Measurements from ENCODE around the gene TMEM74B. TPM values are rescaled to one million over a fixed set of nuclear protein-coding genes. Genes with fewer than 3 reads are reported as not detected.

The TMEM74B gene
- total RNA-seq, 1 donor from 2014 or later: 0.26 TPM

GRCh38 chr20:1144401-1145172, 40.2 kb downstream of the TMEM74B start:
- no peak for DNase-seq (ENCODE audit: low read depth in 2 of 2)

GRCh38 chr20:1137236-1137635, 47.5 kb downstream of the TMEM74B start:
- no peak for DNase-seq (ENCODE audit: low read depth in 2 of 2)

GRCh38 chr20:1134836-1135235, 49.9 kb downstream of the TMEM74B start:
- no peak for DNase-seq (ENCODE audit: low read depth in 2 of 2)

- no peak for DNase-seq (ENCODE audit: low read depth in 2 of 2)
Measured at GRCh38 chr20:1134355-1134754, 50.4 kb downstream of the TMEM74B start.

GRCh38 chr20:1131354-1131753, 53.4 kb downstream of the TMEM74B start:
- DNase-seq (ENCODE audit: low read depth in 2 of 2): no peak

- no peak for DNase-seq (ENCODE audit: low read depth in 2 of 2)
Measured at GRCh38 chr20:1130847-1131246, 53.9 kb downstream of the TMEM74B start.

Other genes starting within 250 kb of the TMEM74B start
- not detected in 2 replicates for gene RSPO4, start 182.7 kb downstream of the TMEM74B start, total RNA-seq
- 28.4 and 34.5 TPM in 2 replicates for gene PSMF1, start 66.4 kb downstream of the TMEM74B start, total RNA-seq
- under 0.01 TPM in 2 replicates for gene C20orf202, start 18.5 kb upstream of the TMEM74B start, total RNA-seq
- gene RAD21L1, start 41.1 kb upstream of the TMEM74B start, total RNA-seq: not detected in 2 replicates
- 1.8 and 2.4 TPM in 2 replicates for gene SNPH, start 81.3 kb upstream of the TMEM74B start, total RNA-seq
- gene SDCBP2, start 144.2 kb upstream of the TMEM74B start, total RNA-seq: 4.0 and 4.3 TPM in 2 replicates
- gene FKBP1A, start 208.1 kb upstream of the TMEM74B start, total RNA-seq: 276 and 393 TPM in 2 replicates

Measured in dermis microvascular lymphatic vessel endothelial cell (primary cell).